Iris pigment epithelial cell (primary cell): ENCODE results near the gene AKAP8.
"Not testable (repeated sequence)": the region's sequence is repeated elsewhere in the genome, so short reads cannot be mapped to it uniquely, and the experiment has no call there.

Experiments
- DNase-seq: peaks from one replicate; pipeline ENCODE4 v3.0.0-alpha.2; 2011; ENCODE audit warnings: low read depth

Gene AKAP8

GRCh38 chr19:15379083-15379998, at the start of gene AKAP8:
AKAP8 (minus strand) TSS chr19:15379787; CDS start chr19:15379731, 56 bp downstream.
- peak; percentile 98 for DNase-seq

GRCh38 chr19:15427991-15428471, 48.4 kb upstream of the AKAP8 start:
- DNase-seq = no peak

GRCh38 chr19:15427350-15427700, 47.7 kb upstream of the AKAP8 start:
- no peak for DNase-seq

- DNase-seq = no peak
Measured at GRCh38 chr19:15426485-15427349, 47.1 kb upstream of the AKAP8 start.

GRCh38 chr19:15425321-15425950, 45.8 kb upstream of the AKAP8 start:
- DNase-seq = no peak

GRCh38 chr19:15424692-15425272, 45.2 kb upstream of the AKAP8 start:
- DNase-seq = no peak

- no peak for DNase-seq
Measured at GRCh38 chr19:15424121-15424520, 44.5 kb upstream of the AKAP8 start.

- DNase-seq = no peak
Measured at GRCh38 chr19:15423130-15423529, 43.5 kb upstream of the AKAP8 start.

GRCh38 chr19:15422296-15423075, 42.9 kb upstream of the AKAP8 start:
- DNase-seq = no peak

GRCh38 chr19:15421721-15422260, 42.2 kb upstream of the AKAP8 start:
- no peak for DNase-seq

- DNase-seq = no peak
Measured at GRCh38 chr19:15421136-15421695, 41.6 kb upstream of the AKAP8 start.

- no peak for DNase-seq
Measured at GRCh38 chr19:15419413-15420025, 39.9 kb upstream of the AKAP8 start.

GRCh38 chr19:15418579-15419412, 39.2 kb upstream of the AKAP8 start, which contains the start of gene AKAP8L:
AKAP8L (minus strand) TSS chr19:15418988; CDS start chr19:15418923, 65 bp downstream.
- DNase-seq = peak; percentile 100

- DNase-seq = peak; percentile 34
Measured at GRCh38 chr19:15418231-15418578, 38.6 kb upstream of the AKAP8 start.

GRCh38 chr19:15417699-15418098, 38.1 kb upstream of the AKAP8 start:
- DNase-seq = peak; percentile 34

GRCh38 chr19:15412832-15413231, 33.2 kb upstream of the AKAP8 start:
- DNase-seq = no peak

GRCh38 chr19:15411351-15411750, 31.8 kb upstream of the AKAP8 start:
- DNase-seq = not testable (repeated sequence)

- DNase-seq = no peak
Measured at GRCh38 chr19:15404780-15405211, 25.2 kb upstream of the AKAP8 start.
